Stimulated activated CD8-positive, alpha-beta memory T cell treated with anti-CD3 and anti-CD28 coated beads, Interleukin-15, amount 100 ng/mL, for 1 hour (primary cell): ENCODE data around the gene LCT.

Experiments
- DNase-seq: peaks from one replicate; pipeline ENCODE4 v3.0.0-alpha.2; 2020; ENCODE audit warnings: low read depth

Gene LCT

DNA sequence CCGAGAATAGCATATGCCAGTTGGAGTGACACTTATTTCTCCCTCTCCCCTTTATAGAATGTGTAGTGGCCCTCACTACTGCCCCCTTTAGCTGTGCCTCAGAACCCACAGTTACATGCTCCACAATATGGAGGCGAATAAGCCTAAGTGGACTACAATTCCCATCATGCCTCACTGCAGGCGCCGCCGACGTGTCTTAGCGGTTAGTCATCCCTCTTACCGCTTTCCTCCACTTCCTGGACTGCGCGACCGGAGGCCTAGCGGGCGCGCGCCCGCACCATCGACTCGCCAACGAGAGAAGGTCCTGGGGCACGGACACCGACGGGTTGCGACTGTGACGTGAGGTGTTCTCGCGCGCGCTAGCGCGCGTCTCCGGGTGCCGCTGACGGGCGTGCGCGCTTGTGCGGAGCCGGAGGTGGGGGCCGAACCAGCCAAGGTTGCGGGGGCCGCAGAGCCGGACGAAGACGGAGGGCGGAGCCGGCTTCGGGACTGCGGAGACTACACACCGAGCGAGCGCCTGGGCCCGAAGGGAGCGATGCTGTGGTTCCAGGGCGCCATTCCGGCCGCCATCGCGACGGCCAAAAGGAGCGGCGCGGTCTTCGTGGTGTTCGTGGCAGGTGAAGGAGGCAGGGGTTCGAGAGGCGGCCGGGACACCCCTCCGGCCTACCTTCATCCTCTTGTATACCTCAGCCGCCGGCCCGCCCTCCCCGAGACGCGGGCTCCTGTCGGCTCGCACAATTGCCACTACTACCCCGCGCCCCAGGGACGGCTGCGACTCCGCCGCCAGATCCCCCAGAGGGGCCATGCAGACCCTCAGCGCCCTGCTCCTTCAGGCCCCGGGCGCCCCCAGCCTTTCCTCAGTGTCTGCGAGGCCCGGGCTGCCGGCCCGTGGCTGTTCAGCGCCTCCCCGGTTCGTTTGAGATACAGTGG, 95.3 kb downstream of the LCT start, which contains the start of gene UBXN4:
Gene UBXN4 (plus strand): TSS at position 461 of the 930 bp plus-strand sequence. CDS start 75 bp downstream, at position 536.
- peak; percentile 83 for DNase-seq

DNA sequence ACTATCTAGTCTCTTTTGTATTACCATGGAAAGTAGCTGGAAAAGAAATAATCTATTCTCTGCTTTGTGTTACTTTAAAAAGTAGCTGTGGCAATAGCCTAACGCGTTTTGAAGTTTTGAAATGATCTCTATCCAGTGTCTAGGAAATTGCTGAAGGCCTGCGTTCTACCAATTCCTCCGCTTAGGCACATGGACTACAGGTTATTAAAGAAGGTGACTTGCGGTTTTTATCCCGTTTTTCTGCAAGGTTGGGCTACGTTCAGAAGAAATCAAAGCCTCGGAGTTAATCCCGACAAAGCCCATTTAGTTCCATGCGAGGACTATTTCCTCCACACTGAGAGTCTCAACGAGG, 96.0 kb downstream of the LCT start:
- no peak for DNase-seq

GRCh38 chr2:135740206-135740605, 96.8 kb downstream of the LCT start:
- DNase-seq, result no peak
